ENCODE measurements around the gene RPL15. TPM values are rescaled to one million over a fixed set of nuclear protein-coding genes. Genes with fewer than 3 reads are reported as not detected.

The RPL15 gene
- total RNA-seq, 4 donors from 2014 or later: 1,759 to 2,538 (median 2,309) TPM

DNA sequence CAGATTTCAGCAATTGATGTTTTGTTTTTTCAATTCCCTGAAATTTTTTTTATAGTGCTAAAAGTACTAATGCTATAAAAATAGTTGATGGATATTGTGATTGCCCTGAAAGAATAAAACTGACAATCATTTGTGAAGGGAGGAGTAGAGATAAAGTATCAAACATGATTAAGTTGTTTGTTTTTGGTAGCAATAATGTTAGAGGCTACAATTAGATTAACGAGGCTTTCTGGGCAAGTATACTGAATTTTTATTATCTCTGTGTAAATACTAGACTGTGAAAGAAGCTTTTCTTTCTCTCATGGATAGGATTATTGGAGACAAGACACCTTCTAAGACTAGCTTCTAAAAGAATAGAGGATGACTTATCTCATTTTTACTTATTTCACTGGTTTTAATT is 43.7 kb downstream of the RPL15 start:
- DNase-seq (ENCODE audit: extremely low spot score): no peak
- no peak overlapping the region for H3K4me3 ChIP-seq
- no peaks in the 10 kb centered on the region for H3K27me3 ChIP-seq
- H3K4me1 ChIP-seq: peaks cover 24 to 59% (median 54%) of the 10 kb centered on the region in 4 donors
- intact Hi-C loops (cut with DNase I): no loop called here
- 67% methylated on average over 1 of the region's 1 CpG for WGBS
- no peaks in the 10 kb centered on the region for H3K9me3 ChIP-seq
- peak overlapping the region; percentile 49 to 72 (median 66) for H3K27ac ChIP-seq (replicated peaks in 1 of 4)
- TF ChIP-seq, protein P1, sequence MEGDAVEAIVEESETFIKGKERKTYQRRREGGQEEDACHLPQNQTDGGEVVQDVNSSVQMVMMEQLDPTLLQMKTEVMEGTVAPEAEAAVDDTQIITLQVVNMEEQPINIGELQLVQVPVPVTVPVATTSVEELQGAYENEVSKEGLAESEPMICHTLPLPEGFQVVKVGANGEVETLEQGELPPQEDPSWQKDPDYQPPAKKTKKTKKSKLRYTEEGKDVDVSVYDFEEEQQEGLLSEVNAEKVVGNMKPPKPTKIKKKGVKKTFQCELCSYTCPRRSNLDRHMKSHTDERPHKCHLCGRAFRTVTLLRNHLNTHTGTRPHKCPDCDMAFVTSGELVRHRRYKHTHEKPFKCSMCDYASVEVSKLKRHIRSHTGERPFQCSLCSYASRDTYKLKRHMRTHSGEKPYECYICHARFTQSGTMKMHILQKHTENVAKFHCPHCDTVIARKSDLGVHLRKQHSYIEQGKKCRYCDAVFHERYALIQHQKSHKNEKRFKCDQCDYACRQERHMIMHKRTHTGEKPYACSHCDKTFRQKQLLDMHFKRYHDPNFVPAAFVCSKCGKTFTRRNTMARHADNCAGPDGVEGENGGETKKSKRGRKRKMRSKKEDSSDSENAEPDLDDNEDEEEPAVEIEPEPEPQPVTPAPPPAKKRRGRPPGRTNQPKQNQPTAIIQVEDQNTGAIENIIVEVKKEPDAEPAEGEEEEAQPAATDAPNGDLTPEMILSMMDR (IDR thresholded peaks at IDR 0.05): no peak
- TF ChIP-seq POLR2AphosphoS5 (IDR thresholded peaks at IDR 0.05) (no peak), POLR2A (IDR thresholded peaks at IDR 0.05; ENCODE audit: low read depth) (no peak), EP300 (IDR thresholded peaks at IDR 0.05) (no peak)
- peaks cover 12 to 67% (median 39%) of the 10 kb centered on the region in 4 donors for H3K36me3 ChIP-seq

DNA sequence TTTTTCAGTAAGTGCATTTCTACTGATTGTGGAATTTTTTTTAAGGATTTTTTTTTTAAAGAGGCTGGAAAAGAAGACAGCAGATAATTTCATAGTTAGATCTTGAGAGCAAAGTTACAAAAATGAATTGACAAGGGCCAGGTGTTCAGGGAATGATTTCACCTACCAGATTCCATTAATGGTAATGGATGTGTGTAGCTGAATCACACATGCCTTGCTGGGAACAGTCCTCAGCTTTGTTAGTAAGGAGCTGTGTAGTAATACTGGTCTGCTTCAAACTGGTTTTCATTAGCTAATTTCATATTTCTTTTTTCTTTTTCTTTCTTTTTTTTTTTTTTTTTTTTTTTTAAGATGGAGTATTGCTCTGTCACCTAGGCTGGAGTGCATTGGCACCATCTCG is 44.1 kb downstream of the RPL15 start:
- H3K9me3 ChIP-seq: no peaks in the 10 kb centered on the region
- no peaks in the 10 kb centered on the region for H3K27me3 ChIP-seq
- DNase-seq (ENCODE audit: extremely low spot score): no peak
- H3K4me3 ChIP-seq: no peak overlapping the region
- TF ChIP-seq POLR2A (IDR thresholded peaks at IDR 0.05; ENCODE audit: low read depth): no peak
- no peak for TF ChIP-seq POLR2AphosphoS5 (IDR thresholded peaks at IDR 0.05)
- TF ChIP-seq, protein P1 (IDR thresholded peaks at IDR 0.05): no peak
- no peak for TF ChIP-seq EP300 (IDR thresholded peaks at IDR 0.05)
- H3K4me1 ChIP-seq: peaks cover 27 to 63% (median 58%) of the 10 kb centered on the region in 4 donors
- WGBS: 94% methylated on average over 1 of the region's 1 CpG
- peaks cover 12 to 67% (median 41%) of the 10 kb centered on the region in 4 donors for H3K36me3 ChIP-seq
- intact Hi-C loops (cut with DNase I): no loop called here
- H3K27ac ChIP-seq (replicated peaks in 1 of 4): peak overlapping the region; percentile 29 to 72 (median 66)

DNA sequence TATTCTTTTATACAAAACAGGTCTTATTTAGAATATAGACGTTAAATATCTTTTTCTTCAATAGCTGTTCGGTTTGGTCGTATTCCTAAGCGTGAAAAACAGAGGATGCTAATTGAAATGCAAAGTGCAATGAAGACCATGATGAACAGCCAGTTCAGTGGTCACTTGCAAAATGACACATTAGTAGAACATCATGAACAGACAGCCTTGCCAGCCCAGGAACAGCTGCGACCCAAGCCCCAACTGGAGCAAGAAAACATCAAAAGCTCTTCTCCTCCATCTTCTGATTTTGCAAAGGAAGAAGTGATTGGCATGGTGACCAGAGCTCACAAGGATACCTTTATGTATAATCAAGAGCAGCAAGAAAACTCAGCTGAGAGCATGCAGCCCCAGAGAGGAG is 45.0 kb downstream of the RPL15 start:
- no peak for TF ChIP-seq POLR2A (IDR thresholded peaks at IDR 0.05; ENCODE audit: low read depth)
- TF ChIP-seq, protein P1 (IDR thresholded peaks at IDR 0.05): no peak
- no peak for TF ChIP-seq POLR2AphosphoS5 (IDR thresholded peaks at IDR 0.05)
- no peak for TF ChIP-seq EP300 (IDR thresholded peaks at IDR 0.05)
- Histone ChIP-seq H3K27me3 (no peaks in the 10 kb centered on the region), H3K9me3 (no peaks in the 10 kb centered on the region), H3K4me3 (no peak overlapping the region), H3K36me3 (peaks cover 12 to 69% (median 43%) of the 10 kb centered on the region in 4 donors), H3K4me1 (peaks cover 27 to 71% (median 64%) of the 10 kb centered on the region in 4 donors), H3K27ac (replicated peaks in 1 of 4) (peak overlapping the region in 2 of 4 donors; percentile 20 to 72)
- intact Hi-C loops (cut with DNase I): no loop called here
- 93% methylated on average over 5 of the region's 5 CpGs for WGBS
- DNase-seq (ENCODE audit: extremely low spot score): no peak

DNA sequence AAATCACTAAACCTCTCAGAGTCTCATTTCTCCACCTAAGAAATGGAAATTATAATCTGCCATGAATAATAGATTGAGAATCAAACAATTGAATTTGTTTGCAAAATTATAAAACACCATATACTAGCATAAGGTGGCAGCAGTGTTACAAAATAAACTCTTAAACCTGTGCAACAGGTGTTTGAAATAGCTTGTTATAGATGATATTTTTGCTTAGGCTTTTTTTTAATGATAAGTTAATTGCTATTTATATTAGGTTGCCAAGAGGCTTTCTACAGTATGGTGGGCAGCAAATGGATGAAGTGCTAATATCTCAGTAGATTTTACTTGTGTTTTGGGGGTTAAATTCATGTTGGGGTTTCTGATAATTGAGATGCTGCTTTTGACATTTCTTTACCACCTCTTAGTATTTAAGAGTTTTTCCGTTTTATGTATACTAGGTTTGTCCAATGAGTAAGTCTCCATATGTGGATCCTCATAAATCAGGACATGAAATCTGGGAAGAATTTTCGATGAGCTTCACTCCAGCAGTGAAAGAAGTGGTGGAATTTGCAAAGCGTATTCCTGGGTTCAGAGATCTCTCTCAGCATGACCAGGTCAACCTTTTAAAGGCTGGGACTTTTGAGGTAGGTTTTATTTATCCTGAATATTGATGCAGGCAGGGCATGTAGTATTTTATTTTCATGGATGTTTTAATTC is 47.8 kb downstream of the RPL15 start:
- Histone ChIP-seq H3K27ac (replicated peaks in 1 of 4) (peak overlapping the region in 3 of 4 donors; percentile 52 to 59 (median 53)), H3K27me3 (no peaks in the 10 kb centered on the region), H3K9me3 (no peaks in the 10 kb centered on the region), H3K36me3 (peaks cover 12 to 91% (median 60%) of the 10 kb centered on the region in 4 donors), H3K4me3 (no peak overlapping the region), H3K4me1 (peaks cover 23 to 73% (median 54%) of the 10 kb centered on the region in 4 donors)
- no peak for DNase-seq (ENCODE audit: extremely low spot score)
- intact Hi-C loops (cut with DNase I): no loop called here
- 54% methylated on average over 3 of the region's 3 CpGs for WGBS
- TF ChIP-seq EP300 (IDR thresholded peaks at IDR 0.05) (no peak), POLR2AphosphoS5 (IDR thresholded peaks at IDR 0.05) (no peak), POLR2A (IDR thresholded peaks at IDR 0.05; ENCODE audit: low read depth) (no peak)
- TF ChIP-seq, protein P1 (IDR thresholded peaks at IDR 0.05): no peak

Measured in esophagus muscularis mucosa (tissue), 4 donors.